A549 (cell line): ENCODE results near the gene CHD9. TPM values are rescaled to one million over a fixed set of nuclear protein-coding genes. Genes with fewer than 3 reads are reported as not detected.

ENCODE experiments used
- ATAC-seq, 2 experiments: fragments of 200-7000 bp in 1 of 2; fragments of >200 bp in 1 of 2; cut with Nextera tagmentation in 1 of 2; cut with Tn5 transposase in 1 of 2; 3 replicates each; pipeline versions ENCODE4 v1.8.0 to v1.9.1; 2018 to 2020; ENCODE audit warnings: mild to moderate bottlenecking in 1 of 2, moderate library complexity in 1 of 2
- CTCF ChIA-PET: fragments of 300-600 bp; sonication (Branson Sonifier 250); formaldehyde crosslinking; extraction: SDS; loops from one replicate; lab custom pipeline; 2021; ENCODE audit warnings: antibody characterized with exemption, inconsistent platforms; lab: Yijun Ruan, JAX
- POLR2A ChIA-PET: fragments of 350-600 bp; formaldehyde crosslinking; extraction: SDS; loops from one replicate; lab custom pipeline; 2021; ENCODE audit warnings: antibody characterized with exemption, inconsistent platforms; lab: Yijun Ruan, JAX
- DNase-seq, 2 experiments: peaks; one replicate each; pipeline versions ENCODE4 v3.0.0 to v3.0.0-alpha.2; 2011 to 2016; ENCODE audit warnings: low read depth in 1 of 2, low spot score in 1 of 2
- FAIRE-seq: peaks from 2 replicates; lab custom pipeline; 2011; peaks lifted over from hg19 to GRCh38; lab: Jason Lieb, UNC
- H3K27ac ChIP-seq, 2 experiments: fragments of >200 bp; sonication (Bioruptor Twin); formaldehyde crosslinking; 3 replicates each; pipeline ENCODE4 v1.5.1; 2016 to 2017
- H3K4me1 ChIP-seq: fragments of >200 bp; sonication (Bioruptor Twin); formaldehyde crosslinking; 3 replicates; pipeline ENCODE4 v1.6.1; 2016
- H3K4me2 ChIP-seq: fragments of >200 bp; sonication (Bioruptor Twin); formaldehyde crosslinking; 3 replicates; pipeline ENCODE4 v1.6.1; 2016
- H3K4me3 ChIP-seq: fragments of >200 bp; sonication (Bioruptor Twin); formaldehyde crosslinking; 3 replicates; pipeline ENCODE4 v1.5.1; 2016
- H3K9me3 ChIP-seq: fragments of >200 bp; sonication (Bioruptor Twin); formaldehyde crosslinking; 3 replicates; pipeline ENCODE4 v1.6.1; 2016
- ATOH8 ChIP-seq: fragments of 250-450 bp; sonication (Bioruptor Pico); IDR thresholded peaks from 2 replicates; pipeline ENCODE4 v1.5.0; 2020; ENCODE audit warnings: low read depth, mild to moderate bottlenecking, moderate library complexity
- BHLHE40 ChIP-seq: IDR thresholded peaks from 2 replicates; pipeline ENCODE4 v1.6.1; 2012; ENCODE audit warnings: low read depth, low read length, inconsistent platforms
- CBX2 ChIP-seq: fragments of 200-600 bp; sonication (generic); IDR thresholded peaks from 2 replicates; pipeline ENCODE4 v1.6.1; 2016; ENCODE audit warnings: low read depth, mild to moderate bottlenecking, borderline replicate concordance
- CBX8 ChIP-seq: fragments of 200-600 bp; sonication (generic); IDR thresholded peaks from 2 replicates; pipeline ENCODE4 v1.6.1; 2016
- EP300 ChIP-seq, 2 experiments: fragments of >200 bp; sonication (Bioruptor Twin); formaldehyde crosslinking; IDR thresholded peaks; 2 replicates in 1 of 2; 3 replicates in 1 of 2; pipeline ENCODE4 v1.6.1; 2016 to 2017
- FOSL2 ChIP-seq, 2 experiments: fragments of 450-650 bp in 1 of 2; fragments of >200 bp in 1 of 2; sonication (Bioruptor Twin) in 1 of 2; formaldehyde crosslinking; IDR thresholded peaks; 2 replicates each; pipeline versions ENCODE4 v1.5.0 to v1.6.1; 2016 to 2020; ENCODE audit warnings: mild to moderate bottlenecking in 1 of 2, moderate library complexity in 1 of 2
- HEYL ChIP-seq: fragments of 250-450 bp; sonication (Bioruptor Pico); IDR thresholded peaks from 2 replicates; pipeline ENCODE4 v1.8.0; 2021; ENCODE audit warnings: mild to moderate bottlenecking, moderate library complexity
- HMGXB4 ChIP-seq: fragments of 250-450 bp; sonication (Bioruptor Pico); IDR thresholded peaks from 2 replicates; pipeline ENCODE4 v1.5.0; 2021; ENCODE audit warnings: mild to moderate bottlenecking, moderate library complexity, borderline replicate concordance
- JUN ChIP-seq, 2 experiments: fragments of >200 bp; sonication (Bioruptor Twin); formaldehyde crosslinking; IDR thresholded peaks; 2 replicates in 1 of 2; 3 replicates in 1 of 2; pipeline ENCODE4 v1.6.1; 2016 to 2017
- MAX ChIP-seq: IDR thresholded peaks from 2 replicates; pipeline ENCODE4 v1.6.1; 2012
- MYC ChIP-seq: IDR thresholded peaks from 2 replicates; pipeline ENCODE4 v1.6.1; 2012; ENCODE audit warnings: mild to moderate bottlenecking, inconsistent platforms, low read length, improper control_type of control experiment, borderline replicate concordance
- NFE2L2 ChIP-seq: fragments of 150-350 bp; conservative IDR thresholded peaks from 2 replicates; pipeline ENCODE4 v1.6.1; 2014; ENCODE audit warnings: low read length
- PHF8 ChIP-seq: fragments of 200-600 bp; sonication (generic); IDR thresholded peaks from 2 replicates; pipeline ENCODE4 v1.6.1; 2016; ENCODE audit warnings: low read depth, mild to moderate bottlenecking, antibody characterized with exemption, moderate library complexity, borderline replicate concordance
- POLR2A ChIP-seq: IDR thresholded peaks from 2 replicates; pipeline ENCODE4 v1.6.1; 2012; ENCODE audit warnings: mild to moderate bottlenecking, low read length
- RAD21 ChIP-seq, 2 experiments: fragments of >200 bp in 1 of 2; sonication (Bioruptor Twin) in 1 of 2; formaldehyde crosslinking in 1 of 2; IDR thresholded peaks in 1 of 2; conservative IDR thresholded peaks in 1 of 2; 2 replicates in 1 of 2; 3 replicates in 1 of 2; pipeline ENCODE4 v1.6.1; 2012 to 2018; ENCODE audit warnings: inconsistent platforms in 1 of 2
- RFX5 ChIP-seq: fragments of 450-650 bp; IDR thresholded peaks from 2 replicates; pipeline ENCODE4 v1.7.1; 2014; ENCODE audit warnings: antibody characterized with exemption, mild to moderate bottlenecking, moderate library complexity
- SMC3 ChIP-seq: fragments of >200 bp; sonication (Bioruptor Twin); formaldehyde crosslinking; IDR thresholded peaks from 3 replicates; pipeline ENCODE4 v1.6.1; 2018; ENCODE audit warnings: inconsistent platforms
- SREBF2 ChIP-seq: fragments of 450-650 bp; IDR thresholded peaks from 2 replicates; pipeline ENCODE4 v1.6.1; 2014; ENCODE audit warnings: mild to moderate bottlenecking, moderate library complexity
- TP53 ChIP-seq: fragments of 250-450 bp; sonication (Bioruptor Pico); IDR thresholded peaks from 2 replicates; pipeline ENCODE4 v1.5.0; 2021; ENCODE audit warnings: mild to moderate bottlenecking, moderate library complexity
- WGBS: methylation state at CpG from one replicate; pipeline ENCODE4 v1.1.6; 2017; ENCODE audit errors: missing lambda C conversion rate; 5-methylcytosine and 5-hydroxymethylcytosine counted together
- polyA plus RNA-seq, 4 experiments: library from polyadenylated mRNA; depleted of rRNA in 3 of 4; stranded (reverse); fragments of >200 nt; fragmentation: RNase III in 1 of 4; extraction: RNeasy Plus Mini Kit Qiagen cat#74134 plus additional on column Dnase treatment in 1 of 4; gene quantifications; 2 replicates in 3 of 4; 3 replicates in 1 of 4; pipeline ENCODE4 v1.2.3, GENCODE V29; 2011 to 2017
- TF ChIP-seq, protein P1 (sequence below): IDR thresholded peaks from 2 replicates; pipeline ENCODE4 v1.6.1; 2012
- TF ChIP-seq, protein P2 (sequence below): fragments of >200 bp; sonication (Bioruptor Twin); formaldehyde crosslinking; IDR thresholded peaks from 3 replicates; pipeline ENCODE4 v1.5.1; 2016
- TF ChIP-seq, protein P3 (sequence below): fragments of 200-600 bp; sonication (generic); IDR thresholded peaks from 2 replicates; pipeline ENCODE4 v1.6.1; 2016; ENCODE audit warnings: antibody characterized with exemption, mild to moderate bottlenecking, moderate library complexity

The CHD9 gene
- polyA plus RNA-seq, 2 of the 4 experiments (the other 2 are of a cell fraction): 17.8 to 51.6 TPM

DNA sequence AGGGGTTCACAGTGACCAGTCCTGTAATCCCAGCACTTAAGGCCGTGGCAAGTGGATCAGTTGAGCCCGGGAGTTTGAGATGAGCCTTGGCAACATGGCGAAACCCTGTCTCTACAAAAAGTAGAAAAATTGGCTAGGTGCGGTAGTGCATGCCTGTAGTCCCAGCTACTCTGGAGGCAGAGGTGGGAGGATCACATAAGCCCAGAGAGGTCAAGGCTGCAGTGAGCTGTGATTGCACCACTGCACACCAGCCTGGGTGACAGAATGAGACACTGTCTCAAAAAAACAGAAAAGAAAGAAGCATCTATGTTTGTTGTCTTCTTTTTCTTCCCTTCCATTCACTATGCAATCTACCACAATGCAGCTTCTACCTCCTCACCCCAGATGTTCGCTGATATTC lies 227.5 kb downstream of the CHD9 start:
- Histone ChIP-seq H3K9me3 (0 out of 3 replicates have a peak, but pooled peaks cover 3% of the 10 kb centered on the region), H3K4me1 (no peaks in the 10 kb centered on the region), H3K4me2 (no peak overlapping the region), H3K4me3 (no peak overlapping the region), H3K27ac (no peak overlapping the region)
- ATAC-seq (peak in 1 of 2 experiments; percentile 58; a peak in 2 of 6 replicates), DNase-seq (no peak), FAIRE-seq (no peak)
- TF ChIP-seq EP300 (IDR thresholded peaks at IDR 0.05) (no peak), BHLHE40 (no peak), JUN (IDR thresholded peaks at IDR 0.05) (no peak), RAD21 (conservative IDR thresholded peaks at IDR 0.05 in 1 of 2, IDR thresholded peaks at IDR 0.05 in 1 of 2) (no peak), RFX5 (no peak), MAX (no peak), NFE2L2 (no peak), HMGXB4 (no peak), PHF8 (no peak), MYC (no peak), CBX2 (no peak), POLR2A (no peak)
- TF ChIP-seq, protein P1, sequence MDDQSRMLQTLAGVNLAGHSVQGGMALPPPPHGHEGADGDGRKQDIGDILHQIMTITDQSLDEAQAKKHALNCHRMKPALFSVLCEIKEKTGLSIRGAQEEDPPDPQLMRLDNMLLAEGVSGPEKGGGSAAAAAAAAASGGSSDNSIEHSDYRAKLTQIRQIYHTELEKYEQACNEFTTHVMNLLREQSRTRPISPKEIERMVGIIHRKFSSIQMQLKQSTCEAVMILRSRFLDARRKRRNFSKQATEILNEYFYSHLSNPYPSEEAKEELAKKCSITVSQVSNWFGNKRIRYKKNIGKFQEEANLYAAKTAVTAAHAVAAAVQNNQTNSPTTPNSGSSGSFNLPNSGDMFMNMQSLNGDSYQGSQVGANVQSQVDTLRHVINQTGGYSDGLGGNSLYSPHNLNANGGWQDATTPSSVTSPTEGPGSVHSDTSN: no peak
- TF ChIP-seq, protein P2, sequence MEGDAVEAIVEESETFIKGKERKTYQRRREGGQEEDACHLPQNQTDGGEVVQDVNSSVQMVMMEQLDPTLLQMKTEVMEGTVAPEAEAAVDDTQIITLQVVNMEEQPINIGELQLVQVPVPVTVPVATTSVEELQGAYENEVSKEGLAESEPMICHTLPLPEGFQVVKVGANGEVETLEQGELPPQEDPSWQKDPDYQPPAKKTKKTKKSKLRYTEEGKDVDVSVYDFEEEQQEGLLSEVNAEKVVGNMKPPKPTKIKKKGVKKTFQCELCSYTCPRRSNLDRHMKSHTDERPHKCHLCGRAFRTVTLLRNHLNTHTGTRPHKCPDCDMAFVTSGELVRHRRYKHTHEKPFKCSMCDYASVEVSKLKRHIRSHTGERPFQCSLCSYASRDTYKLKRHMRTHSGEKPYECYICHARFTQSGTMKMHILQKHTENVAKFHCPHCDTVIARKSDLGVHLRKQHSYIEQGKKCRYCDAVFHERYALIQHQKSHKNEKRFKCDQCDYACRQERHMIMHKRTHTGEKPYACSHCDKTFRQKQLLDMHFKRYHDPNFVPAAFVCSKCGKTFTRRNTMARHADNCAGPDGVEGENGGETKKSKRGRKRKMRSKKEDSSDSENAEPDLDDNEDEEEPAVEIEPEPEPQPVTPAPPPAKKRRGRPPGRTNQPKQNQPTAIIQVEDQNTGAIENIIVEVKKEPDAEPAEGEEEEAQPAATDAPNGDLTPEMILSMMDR: no peak
- POLR2A ChIA-PET: no interaction called here
- 87% methylated on average over 5 of the region's 5 CpGs for WGBS
- CTCF ChIA-PET: interaction anchor here (0.9 to 3.0 kb wide), 4 partner anchors 12 to 227 kb away, joined by 4 to 10 read pairs (median 8); partner anchors contain the start of gene CHD9

DNA sequence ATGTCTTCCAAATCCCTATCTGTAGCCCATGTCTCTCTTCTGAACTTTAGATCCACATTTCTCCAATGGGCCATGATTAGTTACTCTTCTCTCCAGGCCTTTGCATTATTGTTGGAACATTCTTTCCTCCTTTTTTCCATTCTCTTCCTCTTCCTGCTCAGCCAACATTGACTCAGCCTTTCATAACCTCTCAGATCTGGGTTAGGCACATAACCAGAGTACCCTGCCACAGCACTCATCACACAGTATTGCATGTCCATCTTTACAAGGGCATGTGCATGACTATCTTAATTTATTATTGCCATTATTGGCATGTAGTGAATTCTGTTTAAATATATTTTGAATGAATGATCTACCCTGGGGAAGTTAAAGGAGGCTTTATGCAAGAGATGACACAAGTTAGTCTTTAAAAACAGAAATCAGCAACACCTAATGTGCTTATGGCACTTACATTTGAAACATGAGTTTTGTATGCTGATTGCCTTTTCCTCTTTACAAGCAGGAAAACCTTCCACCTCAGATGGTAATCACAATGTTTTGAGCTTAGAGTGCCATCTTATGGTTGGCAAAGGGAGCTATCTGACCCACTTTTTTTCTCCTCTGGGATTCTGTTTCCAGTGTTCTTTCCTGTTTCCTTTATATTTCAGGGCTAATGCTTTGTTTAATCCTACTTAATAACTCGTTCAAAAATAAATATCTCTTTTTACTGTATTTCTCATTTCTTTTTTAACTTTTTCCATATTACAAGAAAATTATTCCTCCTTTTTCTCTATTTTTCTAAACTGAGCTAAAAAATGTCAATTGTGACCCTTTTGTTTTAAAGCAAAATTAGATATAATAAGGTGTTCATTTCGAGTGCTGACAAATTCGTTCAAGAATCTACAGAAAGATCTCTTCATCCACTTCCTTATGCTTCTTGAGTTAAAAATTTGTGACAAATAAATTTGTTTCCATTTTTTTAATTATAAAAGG lies 228.5 kb downstream of the CHD9 start:
- H3K27ac ChIP-seq: no peak overlapping the region
- 1% methylated on average over 3 of the region's 3 CpGs for WGBS
- no peak overlapping the region for H3K4me3 ChIP-seq
- peak; percentile 58 to 65 for DNase-seq
- ChIA-PET CTCF (interaction anchor here (0.9 to 3.0 kb wide), 13 partner anchors 9 to 228 kb away, joined by 3 to 10 read pairs (median 4); partner anchors contain the start of gene CHD9), POLR2A (interaction anchor here (0.9 kb wide), 1 partner anchor 228 kb away, joined by 3 read pairs; the partner anchor contains the start of gene CHD9)
- no peak overlapping the region for H3K4me2 ChIP-seq
- peak; percentile 83 to 84 for ATAC-seq
- no peaks in the 10 kb centered on the region for H3K4me1 ChIP-seq
- 0 out of 3 replicates have a peak, but pooled peaks cover under 1% of the 10 kb centered on the region for H3K9me3 ChIP-seq
- FAIRE-seq: peak; percentile 97
- TF ChIP-seq ATOH8 (CRISPR knock-in tag): no peak
- TF ChIP-seq, protein P3, sequence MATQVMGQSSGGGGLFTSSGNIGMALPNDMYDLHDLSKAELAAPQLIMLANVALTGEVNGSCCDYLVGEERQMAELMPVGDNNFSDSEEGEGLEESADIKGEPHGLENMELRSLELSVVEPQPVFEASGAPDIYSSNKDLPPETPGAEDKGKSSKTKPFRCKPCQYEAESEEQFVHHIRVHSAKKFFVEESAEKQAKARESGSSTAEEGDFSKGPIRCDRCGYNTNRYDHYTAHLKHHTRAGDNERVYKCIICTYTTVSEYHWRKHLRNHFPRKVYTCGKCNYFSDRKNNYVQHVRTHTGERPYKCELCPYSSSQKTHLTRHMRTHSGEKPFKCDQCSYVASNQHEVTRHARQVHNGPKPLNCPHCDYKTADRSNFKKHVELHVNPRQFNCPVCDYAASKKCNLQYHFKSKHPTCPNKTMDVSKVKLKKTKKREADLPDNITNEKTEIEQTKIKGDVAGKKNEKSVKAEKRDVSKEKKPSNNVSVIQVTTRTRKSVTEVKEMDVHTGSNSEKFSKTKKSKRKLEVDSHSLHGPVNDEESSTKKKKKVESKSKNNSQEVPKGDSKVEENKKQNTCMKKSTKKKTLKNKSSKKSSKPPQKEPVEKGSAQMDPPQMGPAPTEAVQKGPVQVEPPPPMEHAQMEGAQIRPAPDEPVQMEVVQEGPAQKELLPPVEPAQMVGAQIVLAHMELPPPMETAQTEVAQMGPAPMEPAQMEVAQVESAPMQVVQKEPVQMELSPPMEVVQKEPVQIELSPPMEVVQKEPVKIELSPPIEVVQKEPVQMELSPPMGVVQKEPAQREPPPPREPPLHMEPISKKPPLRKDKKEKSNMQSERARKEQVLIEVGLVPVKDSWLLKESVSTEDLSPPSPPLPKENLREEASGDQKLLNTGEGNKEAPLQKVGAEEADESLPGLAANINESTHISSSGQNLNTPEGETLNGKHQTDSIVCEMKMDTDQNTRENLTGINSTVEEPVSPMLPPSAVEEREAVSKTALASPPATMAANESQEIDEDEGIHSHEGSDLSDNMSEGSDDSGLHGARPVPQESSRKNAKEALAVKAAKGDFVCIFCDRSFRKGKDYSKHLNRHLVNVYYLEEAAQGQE: no peak
- TF ChIP-seq HEYL (CRISPR knock-in tag): no peak
- TF ChIP-seq, protein P2: peak; percentile 68
- TF ChIP-seq RFX5: no peak
- TF ChIP-seq FOSL2 (IDR thresholded peaks at IDR 0.05): no peak
- TF ChIP-seq FOSL2 (CRISPR knock-in tag; IDR thresholded peaks at IDR 0.05): no peak
- TF ChIP-seq TP53: no peak
- TF ChIP-seq SMC3: peak; percentile 48; the same call in 1 of the 3 replicates
- no peak for TF ChIP-seq SREBF2
- TF ChIP-seq CBX8: no peak
- no peak for TF ChIP-seq EP300 (IDR thresholded peaks at IDR 0.05)
